ENCODE measurements around the gene CDRT15L2.
"Not testable (repeated sequence)": the region's sequence is repeated elsewhere in the genome, so short reads cannot be mapped to it uniquely, and the experiment has no call there.

CDRT15L2 gene

GRCh38 chr17:20562587-20562986 is 16.9 kb upstream of the CDRT15L2 start:
- H3K9ac ChIP-seq (ENCODE audit: insufficient read length), result no peak overlapping the region
- no peak overlapping the region for H3K27ac ChIP-seq
- no peak for DNase-seq (ENCODE audit: low read depth, low spot score)
- no peaks in the 10 kb centered on the region for H3K9me3 ChIP-seq (ENCODE audit: low read depth, low read length)
- no peaks in the 10 kb centered on the region for H3K36me3 ChIP-seq (ENCODE audit: insufficient read depth, low read length)
- TF ChIP-seq EZH2 (IDR thresholded peaks at IDR 0.05), result no peak
- no peak for TF ChIP-seq FOXP2 (optimal IDR thresholded peaks at IDR 0.05; ENCODE audit: control extremely low read depth, extremely low read length, insufficient read depth)
- TF ChIP-seq POLR2AphosphoS5 (IDR thresholded peaks at IDR 0.05; ENCODE audit: borderline replicate concordance, low read depth, low read length), result no peak
- H3K4me3 ChIP-seq, result no peak overlapping the region

GRCh38 chr17:20565245-20565644 is 14.3 kb upstream of the CDRT15L2 start:
- not testable (repeated sequence) for H3K9me3 ChIP-seq (ENCODE audit: low read depth, low read length); H3K9ac ChIP-seq (ENCODE audit: insufficient read length); H3K4me3 ChIP-seq; H3K36me3 ChIP-seq (ENCODE audit: insufficient read depth, low read length); H3K27ac ChIP-seq; DNase-seq (ENCODE audit: low read depth, low spot score)

- H3K9me3 ChIP-seq (ENCODE audit: low read depth, low read length), result no peaks in the 10 kb centered on the region
- H3K36me3 ChIP-seq (ENCODE audit: insufficient read depth, low read length), result no peaks in the 10 kb centered on the region
- H3K9ac ChIP-seq (ENCODE audit: insufficient read length), result no peak overlapping the region
- H3K4me3 ChIP-seq, result no peak overlapping the region
- H3K27ac ChIP-seq, result no peak overlapping the region
- TF ChIP-seq EZH2 (IDR thresholded peaks at IDR 0.05) (no peak), FOXP2 (optimal IDR thresholded peaks at IDR 0.05; ENCODE audit: control extremely low read depth, extremely low read length, insufficient read depth) (no peak), POLR2AphosphoS5 (IDR thresholded peaks at IDR 0.05; ENCODE audit: borderline replicate concordance, low read depth, low read length) (no peak)
- no peak for DNase-seq (ENCODE audit: low read depth, low spot score)
Measured at GRCh38 chr17:20565711-20566110, 13.8 kb upstream of the CDRT15L2 start.

GRCh38 chr17:20566736-20567135 is 12.8 kb upstream of the CDRT15L2 start:
- H3K36me3 ChIP-seq (ENCODE audit: insufficient read depth, low read length); H3K9me3 ChIP-seq (ENCODE audit: low read depth, low read length); H3K4me3 ChIP-seq; DNase-seq (ENCODE audit: low read depth, low spot score); H3K27ac ChIP-seq; H3K9ac ChIP-seq (ENCODE audit: insufficient read length): not testable (repeated sequence)

- not testable (repeated sequence) for DNase-seq (ENCODE audit: low read depth, low spot score); H3K9ac ChIP-seq (ENCODE audit: insufficient read length); H3K36me3 ChIP-seq (ENCODE audit: insufficient read depth, low read length); H3K9me3 ChIP-seq (ENCODE audit: low read depth, low read length); H3K4me3 ChIP-seq; H3K27ac ChIP-seq
Measured at GRCh38 chr17:20567421-20567820, 12.1 kb upstream of the CDRT15L2 start.

- H3K36me3 ChIP-seq (ENCODE audit: insufficient read depth, low read length); H3K4me3 ChIP-seq; DNase-seq (ENCODE audit: low read depth, low spot score): not testable (repeated sequence)
Measured at GRCh38 chr17:20568604-20569003, 10.9 kb upstream of the CDRT15L2 start.

GRCh38 chr17:20571653-20572052 is 7.9 kb upstream of the CDRT15L2 start:
- not testable (repeated sequence) for H3K36me3 ChIP-seq (ENCODE audit: insufficient read depth, low read length); H3K4me3 ChIP-seq; DNase-seq (ENCODE audit: low read depth, low spot score); H3K27ac ChIP-seq; H3K9ac ChIP-seq (ENCODE audit: insufficient read length); H3K9me3 ChIP-seq (ENCODE audit: low read depth, low read length)

More at GRCh38 chr17:20568604-20569003, 10.9 kb upstream of the CDRT15L2 start:
- H3K27ac ChIP-seq; H3K9ac ChIP-seq (ENCODE audit: insufficient read length); H3K9me3 ChIP-seq (ENCODE audit: low read depth, low read length): not testable (repeated sequence)

GRCh38 chr17:20573216-20573615 is 6.3 kb upstream of the CDRT15L2 start:
- not testable (repeated sequence) for H3K9ac ChIP-seq (ENCODE audit: insufficient read length); DNase-seq (ENCODE audit: low read depth, low spot score); H3K36me3 ChIP-seq (ENCODE audit: insufficient read depth, low read length); H3K9me3 ChIP-seq (ENCODE audit: low read depth, low read length); H3K4me3 ChIP-seq; H3K27ac ChIP-seq

- not testable (repeated sequence) for H3K9ac ChIP-seq (ENCODE audit: insufficient read length); H3K27ac ChIP-seq; DNase-seq (ENCODE audit: low read depth, low spot score); H3K4me3 ChIP-seq; H3K9me3 ChIP-seq (ENCODE audit: low read depth, low read length); H3K36me3 ChIP-seq (ENCODE audit: insufficient read depth, low read length)
Measured at GRCh38 chr17:20575071-20575470, 4.5 kb upstream of the CDRT15L2 start.

GRCh38 chr17:20583891-20584577 is 4.5 kb downstream of the CDRT15L2 start:
- H3K4me3 ChIP-seq; H3K9me3 ChIP-seq (ENCODE audit: low read depth, low read length); H3K36me3 ChIP-seq (ENCODE audit: insufficient read depth, low read length); H3K9ac ChIP-seq (ENCODE audit: insufficient read length); DNase-seq (ENCODE audit: low read depth, low spot score); H3K27ac ChIP-seq: not testable (repeated sequence)

- H3K4me3 ChIP-seq; H3K27ac ChIP-seq; H3K9ac ChIP-seq (ENCODE audit: insufficient read length); H3K9me3 ChIP-seq (ENCODE audit: low read depth, low read length); DNase-seq (ENCODE audit: low read depth, low spot score); H3K36me3 ChIP-seq (ENCODE audit: insufficient read depth, low read length): not testable (repeated sequence)
Measured at GRCh38 chr17:20588744-20589453, 9.4 kb downstream of the CDRT15L2 start.

- H3K27ac ChIP-seq; H3K4me3 ChIP-seq; H3K36me3 ChIP-seq (ENCODE audit: insufficient read depth, low read length); H3K9ac ChIP-seq (ENCODE audit: insufficient read length); H3K9me3 ChIP-seq (ENCODE audit: low read depth, low read length); DNase-seq (ENCODE audit: low read depth, low spot score): not testable (repeated sequence)
Measured at GRCh38 chr17:20589454-20589810, 9.9 kb downstream of the CDRT15L2 start.

- H3K4me3 ChIP-seq; H3K9me3 ChIP-seq (ENCODE audit: low read depth, low read length); DNase-seq (ENCODE audit: low read depth, low spot score); H3K36me3 ChIP-seq (ENCODE audit: insufficient read depth, low read length); H3K27ac ChIP-seq; H3K9ac ChIP-seq (ENCODE audit: insufficient read length): not testable (repeated sequence)
Measured at GRCh38 chr17:20591040-20591439, 11.5 kb downstream of the CDRT15L2 start.

- H3K9me3 ChIP-seq (ENCODE audit: low read depth, low read length), result not testable (repeated sequence)
Measured at GRCh38 chr17:20605568-20605967, 26.0 kb downstream of the CDRT15L2 start.

More at GRCh38 chr17:20605568-20605967, 26.0 kb downstream of the CDRT15L2 start:
- H3K4me3 ChIP-seq; DNase-seq (ENCODE audit: low read depth, low spot score); H3K27ac ChIP-seq; H3K9ac ChIP-seq (ENCODE audit: insufficient read length); H3K36me3 ChIP-seq (ENCODE audit: insufficient read depth, low read length): not testable (repeated sequence)
